ENCODE measurements around the gene STAG1.

STAG1 gene

GRCh38 chr3:136334209-136334608, 418.0 kb downstream of the STAG1 start:
- no peak overlapping the region for H3K4me3 ChIP-seq (ENCODE audit: low read depth, low read length)
- no peak for TF ChIP-seq CTCF (IDR thresholded peaks at IDR 0.05; ENCODE audit: low read depth, low read length)

- no peak for TF ChIP-seq CTCF (IDR thresholded peaks at IDR 0.05; ENCODE audit: low read depth, low read length)
- H3K4me3 ChIP-seq (ENCODE audit: low read depth, low read length), result no peak overlapping the region
Observed at GRCh38 chr3:136332776-136333175, 419.4 kb downstream of the STAG1 start.

- TF ChIP-seq CTCF (IDR thresholded peaks at IDR 0.05; ENCODE audit: low read depth, low read length), result no peak
- no peak overlapping the region for H3K4me3 ChIP-seq (ENCODE audit: low read depth, low read length)
Observed at GRCh38 chr3:136332302-136332701, 419.9 kb downstream of the STAG1 start.

- no peak overlapping the region for H3K4me3 ChIP-seq (ENCODE audit: low read depth, low read length)
Observed at GRCh38 chr3:136330900-136331299, 421.3 kb downstream of the STAG1 start.

GRCh38 chr3:136329593-136329992, 422.6 kb downstream of the STAG1 start:
- TF ChIP-seq CTCF (IDR thresholded peaks at IDR 0.05; ENCODE audit: low read depth, low read length), result no peak
- H3K4me3 ChIP-seq (ENCODE audit: low read depth, low read length), result no peak overlapping the region

More at GRCh38 chr3:136330900-136331299, 421.3 kb downstream of the STAG1 start:
- no peak for TF ChIP-seq CTCF (IDR thresholded peaks at IDR 0.05; ENCODE audit: low read depth, low read length)

- H3K4me3 ChIP-seq (ENCODE audit: low read depth, low read length), result no peak overlapping the region
- no peak for TF ChIP-seq CTCF (IDR thresholded peaks at IDR 0.05; ENCODE audit: low read depth, low read length)
Observed at GRCh38 chr3:136327671-136328070, 424.5 kb downstream of the STAG1 start.

GRCh38 chr3:136326316-136326715, 425.9 kb downstream of the STAG1 start:
- H3K4me3 ChIP-seq (ENCODE audit: low read depth, low read length), result no peak overlapping the region
- no peak for TF ChIP-seq CTCF (IDR thresholded peaks at IDR 0.05; ENCODE audit: low read depth, low read length)
